Left lung (tissue), 10 donors: ENCODE results near the gene ZNF280B. TPM values are rescaled to one million over a fixed set of nuclear protein-coding genes. Genes with fewer than 3 reads are reported as not detected.

Source experiments
- ATAC-seq: fragments of 200-7000 bp; cut with Tn5 transposase; one replicate; pipeline ENCODE4 v1.9.1; 2020; ENCODE audit warnings: moderate library complexity
- DNase-seq, 4 donors: peaks; one replicate each; pipeline ENCODE4 v3.0.0-alpha.2; 2013 to 2020
- H3K27ac ChIP-seq, 2 donors: fragments of 200-600 bp; sonication (generic) in 1 of 2; one replicate each; pipeline versions ENCODE4 v1.5.0 to v1.8.0; 2020 to 2021
- H3K27me3 ChIP-seq, 2 donors: fragments of 200-600 bp; sonication (generic) in 1 of 2; one replicate each; pipeline versions ENCODE4 v1.5.0 to v1.8.0; 2020 to 2021
- H3K36me3 ChIP-seq, 2 donors: fragments of 200-600 bp; sonication (generic) in 1 of 2; one replicate each; pipeline versions ENCODE4 v1.5.0 to v1.8.0; 2020 to 2021
- H3K4me1 ChIP-seq, 2 donors: fragments of 200-600 bp; one replicate each; pipeline ENCODE4 v1.8.0; 2021
- H3K4me3 ChIP-seq, 2 donors: fragments of 200-600 bp; sonication (generic) in 1 of 2; one replicate each; pipeline versions ENCODE4 v1.5.0 to v1.8.0; 2020 to 2021; ENCODE audit warnings: mild to moderate bottlenecking in 1 of 2
- H3K9me3 ChIP-seq, 2 donors: fragments of 200-600 bp; sonication (generic) in 1 of 2; one replicate each; pipeline versions ENCODE4 v1.5.0 to v1.8.0; 2020 to 2021
- intact Hi-C, 2 donors: fragments of 100-400 bp; cut with DNase I; formaldehyde crosslinking; loops; one replicate each; pipeline versions ENCODE4 v1.11.2 to v1.14.2; 2022
- polyA plus RNA-seq, 6 donors: library from polyadenylated mRNA; unstranded; fragments of 120-200 nt; gene quantifications; one replicate each; pipeline ENCODE4 v1.2.1, GENCODE V29; 2013; ENCODE audit not compliant: insufficient read length in 6 of 6
- total RNA-seq, 2 donors: library from RNA; stranded (reverse); fragmentation: NEBNext Ultra II Directional; extraction: Animal tissue kit (Norgen Biotek cat#: 25700); gene quantifications; one replicate each; pipeline ENCODE4 v1.2.1, GENCODE V29; 2021
- TF ChIP-seq, protein P1 (sequence below), 2 donors: fragments of 200-600 bp; sonication (generic) in 1 of 2; IDR thresholded peaks; one replicate each; pipeline versions ENCODE4 v1.5.0 to v1.8.0; 2021; ENCODE audit warnings: antibody characterized with exemption in 2 of 2
- donor health status: DM: no; HTN: yes; CAD: no.
- donor health status: DM: no; HTN: no; CAD: no.

Gene ZNF280B
- total and polyA plus RNA-seq, 8 donors, result 0.65 to 4.4 (median 3.8) TPM

DNA sequence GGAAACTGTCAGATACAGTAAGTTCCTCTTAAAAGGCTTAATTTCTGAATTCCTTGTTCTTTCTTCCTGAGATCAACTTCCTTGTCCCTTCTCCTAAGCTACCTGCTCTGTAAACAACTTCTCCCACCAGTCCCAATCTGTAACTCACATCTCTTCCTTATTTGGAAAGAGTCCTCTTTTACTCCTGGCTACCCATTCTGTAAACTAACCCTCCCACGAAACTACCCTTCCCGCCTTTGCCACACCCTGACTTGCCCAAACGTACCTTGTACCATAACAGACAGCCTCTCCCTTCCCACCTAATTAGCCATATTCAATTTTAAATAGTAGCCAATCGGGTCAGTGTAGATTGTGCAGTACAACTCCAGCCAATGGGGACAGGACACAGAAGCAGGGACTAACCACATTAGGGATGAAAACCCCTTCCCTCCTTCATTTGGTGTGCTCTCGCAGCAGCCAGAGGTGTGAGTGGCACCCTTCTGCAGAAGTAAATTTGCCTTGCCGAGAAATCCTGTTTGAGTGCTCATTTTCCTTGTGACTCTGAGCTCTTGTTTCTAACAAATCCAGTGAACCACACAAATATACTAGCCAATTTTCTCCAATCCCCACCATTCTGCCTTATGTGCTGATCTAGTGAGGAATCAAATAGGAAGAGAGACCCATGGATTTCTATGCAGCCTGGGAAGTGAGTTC is 49.5 kb downstream of the ZNF280B start:
- no peak for DNase-seq
- TF ChIP-seq, protein P1, sequence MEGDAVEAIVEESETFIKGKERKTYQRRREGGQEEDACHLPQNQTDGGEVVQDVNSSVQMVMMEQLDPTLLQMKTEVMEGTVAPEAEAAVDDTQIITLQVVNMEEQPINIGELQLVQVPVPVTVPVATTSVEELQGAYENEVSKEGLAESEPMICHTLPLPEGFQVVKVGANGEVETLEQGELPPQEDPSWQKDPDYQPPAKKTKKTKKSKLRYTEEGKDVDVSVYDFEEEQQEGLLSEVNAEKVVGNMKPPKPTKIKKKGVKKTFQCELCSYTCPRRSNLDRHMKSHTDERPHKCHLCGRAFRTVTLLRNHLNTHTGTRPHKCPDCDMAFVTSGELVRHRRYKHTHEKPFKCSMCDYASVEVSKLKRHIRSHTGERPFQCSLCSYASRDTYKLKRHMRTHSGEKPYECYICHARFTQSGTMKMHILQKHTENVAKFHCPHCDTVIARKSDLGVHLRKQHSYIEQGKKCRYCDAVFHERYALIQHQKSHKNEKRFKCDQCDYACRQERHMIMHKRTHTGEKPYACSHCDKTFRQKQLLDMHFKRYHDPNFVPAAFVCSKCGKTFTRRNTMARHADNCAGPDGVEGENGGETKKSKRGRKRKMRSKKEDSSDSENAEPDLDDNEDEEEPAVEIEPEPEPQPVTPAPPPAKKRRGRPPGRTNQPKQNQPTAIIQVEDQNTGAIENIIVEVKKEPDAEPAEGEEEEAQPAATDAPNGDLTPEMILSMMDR (IDR thresholded peaks at IDR 0.05), result no peak
- intact Hi-C loops, result no loop called here

DNA sequence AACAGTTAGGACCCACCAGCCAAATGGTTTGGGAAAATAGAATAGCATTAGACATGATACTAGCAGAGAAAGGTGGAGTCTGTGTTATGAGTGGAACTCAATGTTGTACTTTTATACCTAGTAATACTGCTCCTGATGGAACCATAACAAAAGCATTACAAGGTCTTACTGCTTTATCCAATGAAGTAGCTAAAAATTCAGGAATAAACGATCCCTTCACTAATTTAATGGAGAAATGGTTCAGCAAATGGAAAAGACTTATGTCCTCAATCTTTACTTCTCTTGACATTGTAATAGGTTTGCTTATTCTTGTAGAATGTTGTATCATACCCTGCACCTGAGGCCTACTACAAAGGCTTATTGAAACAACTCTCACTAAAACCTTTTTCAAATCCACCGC is 50.2 kb downstream of the ZNF280B start:
- H3K27me3 ChIP-seq, result peaks cover 6 to 31% of the 10 kb centered on the region in 2 donors
- H3K4me3 ChIP-seq, result no peak overlapping the region
- H3K9me3 ChIP-seq, result peaks cover 0 to 34% of the 10 kb centered on the region in 2 donors
- no peaks in the 10 kb centered on the region for H3K4me1 ChIP-seq
- TF ChIP-seq, protein P1 (IDR thresholded peaks at IDR 0.05), result no peak
- intact Hi-C loops, result no loop called here
- ATAC-seq (no peak), DNase-seq (no peak)
- no peak overlapping the region for H3K27ac ChIP-seq
- H3K36me3 ChIP-seq, result no peaks in the 10 kb centered on the region

More for the DNA sequence above, 49.5 kb downstream of the ZNF280B start:
- no peak overlapping the region for H3K27ac ChIP-seq
- no peak overlapping the region for H3K4me3 ChIP-seq
- ATAC-seq, result no peak
- H3K9me3 ChIP-seq, result peaks cover 0 to 32% of the 10 kb centered on the region in 2 donors
- peaks cover 6 to 33% of the 10 kb centered on the region in 2 donors for H3K27me3 ChIP-seq
- no peaks in the 10 kb centered on the region for H3K4me1 ChIP-seq
- no peaks in the 10 kb centered on the region for H3K36me3 ChIP-seq

DNA sequence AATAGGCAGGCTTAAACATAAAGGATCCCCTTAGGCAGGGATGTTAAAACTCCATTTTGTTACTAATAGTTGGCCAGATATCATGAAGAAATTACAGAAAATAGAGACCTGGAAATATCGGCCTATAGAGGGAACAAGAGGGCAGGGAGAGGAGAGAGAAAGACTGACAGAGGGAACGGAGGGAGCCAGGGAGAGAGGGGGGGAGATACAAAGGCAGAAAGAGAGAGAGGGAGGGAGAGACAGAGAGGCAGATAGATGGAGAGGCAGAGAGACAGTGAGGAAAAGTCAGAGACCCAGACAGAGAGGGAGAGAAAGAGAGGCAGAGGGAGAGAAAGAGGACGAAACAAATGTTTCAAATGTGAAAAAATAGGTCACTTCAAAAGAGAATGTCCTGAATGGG is 53.5 kb downstream of the ZNF280B start:
- Histone ChIP-seq H3K36me3 (no peaks in the 10 kb centered on the region), H3K4me1 (no peaks in the 10 kb centered on the region), H3K9me3 (peaks cover 0 to 34% of the 10 kb centered on the region in 2 donors), H3K27ac (no peak overlapping the region), H3K4me3 (no peak overlapping the region), H3K27me3 (peaks cover 0 to 30% of the 10 kb centered on the region in 2 donors)
- intact Hi-C loops, result no loop called here
- TF ChIP-seq, protein P1 (IDR thresholded peaks at IDR 0.05), result no peak
- DNase-seq (no peak), ATAC-seq (no peak)

DNA sequence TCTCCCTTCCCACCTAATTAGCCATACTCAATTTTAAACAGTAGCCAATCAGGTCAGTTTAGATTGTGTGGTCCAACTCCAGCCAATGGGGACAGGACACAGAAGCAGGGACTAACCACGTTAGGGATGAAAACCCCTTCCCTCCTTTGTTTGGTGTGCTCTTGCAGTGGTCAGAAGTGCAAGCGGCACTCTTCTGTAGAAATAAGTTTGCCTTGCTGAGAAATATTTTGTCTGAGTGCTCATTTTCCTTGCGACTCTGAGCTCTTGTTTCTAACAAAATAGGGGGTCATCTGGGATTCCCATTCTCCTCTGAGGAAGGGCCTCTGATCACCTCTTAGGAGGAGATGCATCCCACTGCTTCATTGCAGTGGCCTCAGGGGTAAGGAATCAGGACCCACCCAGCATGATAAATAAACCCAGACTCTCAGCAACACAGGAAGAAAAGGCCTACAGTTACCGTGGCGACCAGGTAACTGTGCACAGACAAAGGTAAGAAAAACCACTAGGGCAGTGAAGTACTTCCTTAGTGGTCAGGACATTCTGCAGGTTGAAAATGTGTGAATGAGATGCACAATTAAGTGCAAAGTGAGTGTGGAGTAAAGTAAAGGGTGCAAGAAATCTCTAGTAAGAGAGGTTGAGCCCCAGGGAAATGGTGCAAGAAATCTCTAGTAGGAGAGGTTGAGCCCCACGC is 55.4 kb downstream of the ZNF280B start:
- intact Hi-C loops, result no loop called here
- Histone ChIP-seq H3K36me3 (no peaks in the 10 kb centered on the region), H3K9me3 (peaks cover 0 to 16% of the 10 kb centered on the region in 2 donors), H3K27ac (no peak overlapping the region), H3K27me3 (peaks cover 0 to 39% of the 10 kb centered on the region in 2 donors), H3K4me3 (no peak overlapping the region), H3K4me1 (no peaks in the 10 kb centered on the region)
- TF ChIP-seq, protein P1 (IDR thresholded peaks at IDR 0.05), result no peak
- DNase-seq (no peak), ATAC-seq (no peak)

DNA sequence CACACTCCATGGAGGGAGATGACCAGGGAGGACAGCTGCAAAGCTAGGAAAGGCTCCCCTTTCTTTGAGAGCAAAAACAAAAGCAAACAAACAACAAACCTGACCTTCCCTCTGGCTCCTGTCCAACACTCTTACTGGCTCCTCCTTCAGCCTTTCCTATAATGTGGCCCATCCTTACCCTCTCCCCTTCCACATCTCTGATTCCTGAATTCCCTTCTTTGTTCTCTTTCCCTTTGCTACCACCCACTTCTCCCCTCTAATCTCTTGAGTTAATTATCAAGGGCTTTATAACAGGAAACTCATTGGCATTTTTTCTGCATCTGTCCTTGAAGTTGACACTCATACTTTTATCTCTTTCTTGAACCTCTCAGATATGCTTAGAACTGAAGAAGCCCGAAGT is 56.3 kb downstream of the ZNF280B start:
- Histone ChIP-seq H3K36me3 (no peaks in the 10 kb centered on the region), H3K27me3 (peaks cover 0 to 39% of the 10 kb centered on the region in 2 donors), H3K4me3 (no peak overlapping the region), H3K9me3 (peaks cover 0 to 9% of the 10 kb centered on the region in 2 donors), H3K27ac (no peak overlapping the region), H3K4me1 (no peaks in the 10 kb centered on the region)
- intact Hi-C loops, result no loop called here
- no peak for DNase-seq
- TF ChIP-seq, protein P1 (IDR thresholded peaks at IDR 0.05), result no peak
- ATAC-seq, result no peak
